ENCODE data around the gene CDH13.

DNA sequence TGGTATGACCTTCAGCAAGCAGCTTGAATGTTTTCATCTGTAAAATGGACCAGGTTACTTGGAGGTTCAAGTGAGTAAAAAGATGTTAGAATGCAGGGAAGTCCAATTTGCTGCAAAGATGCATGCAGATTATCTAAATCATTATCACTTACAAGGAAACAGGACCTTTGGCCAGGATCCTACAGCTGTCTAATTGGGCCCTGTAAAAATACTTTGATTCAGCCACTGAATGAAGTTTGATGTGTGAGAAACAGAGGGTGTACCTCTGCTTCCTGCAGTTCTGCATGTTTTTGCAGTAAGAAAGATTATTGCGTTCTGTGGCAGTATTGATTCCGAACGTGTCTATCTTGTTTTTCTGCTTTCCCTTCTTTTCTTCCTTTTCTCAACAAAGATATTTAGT lies 10.2 kb downstream of the CDH13 start:
- TF ChIP-seq POLR2A (IDR thresholded peaks at IDR 0.05; ENCODE audit: low read length), result no peak
- TF ChIP-seq EHMT2 (IDR thresholded peaks at IDR 0.05; ENCODE audit: low read depth), result no peak
- TF ChIP-seq BHLHE40 (IDR thresholded peaks at IDR 0.05; ENCODE audit: low read depth, low read length), result no peak
- no peak for TF ChIP-seq CBX2 (IDR thresholded peaks at IDR 0.05; ENCODE audit: borderline replicate concordance, low read depth)
- no peak for TF ChIP-seq EP300 (IDR thresholded peaks at IDR 0.05)
